OCI-LY1 (cell line): Measurements from ENCODE around the gene PRSS57.

Experiments
- CTCF ChIP-seq: fragments of 200-600 bp; sonication (generic), shearing (Covaris generic); IDR thresholded peaks from 2 replicates; pipeline ENCODE4 v1.5.1; 2017; ENCODE audit warnings: mild to moderate bottlenecking, antibody characterized with exemption, low read length, moderate library complexity, mixed read lengths
- EZH2 ChIP-seq: fragments of 200-600 bp; sonication (generic), shearing (Covaris generic); IDR thresholded peaks from 2 replicates; pipeline ENCODE4 v1.8.0; 2017; ENCODE audit warnings: borderline replicate concordance, mixed run types, mild to moderate bottlenecking, antibody characterized with exemption, low read length, moderate library complexity, mixed read lengths

GRCh38 chr19:695352-695949 is at the start of gene PRSS57:
- TF ChIP-seq CTCF (no peak), EZH2 (no peak)
